HCT116 (cell line): Measurements from ENCODE around the gene ACBD3.

Source experiments
- CTCF ChIP-seq, 3 experiments: fragments of 200-600 bp in 1 of 3; sonication (generic) in 1 of 3; IDR thresholded peaks in 2 of 3; conservative IDR thresholded peaks in 1 of 3; 2 replicates each; pipeline ENCODE4 v1.5.1; 2012 to 2017; ENCODE audit warnings: low read depth in 2 of 3, low read length in 2 of 3, antibody characterized with exemption in 1 of 3, borderline replicate concordance in 1 of 3, control low read depth in 1 of 3, mild to moderate bottlenecking in 1 of 3, mixed read lengths in 1 of 3, mixed run types in 1 of 3, moderate library complexity in 1 of 3; ENCODE audit not compliant: insufficient read depth in 1 of 3
- EZH2 ChIP-seq: fragments of 200-600 bp; sonication (generic); IDR thresholded peaks from 2 replicates; pipeline ENCODE4 v1.6.1; 2017; ENCODE audit warnings: antibody characterized with exemption, mixed run types
- EZH2phosphoT487 ChIP-seq: fragments of 200-600 bp; IDR thresholded peaks from 2 replicates; pipeline ENCODE4 v1.6.1; 2018; ENCODE audit warnings: antibody characterized with exemption, borderline replicate concordance
- FOSL1 ChIP-seq: IDR thresholded peaks from 2 replicates; pipeline ENCODE4 v1.6.1; 2012; ENCODE audit warnings: low read depth
- JUND ChIP-seq: IDR thresholded peaks from 2 replicates; pipeline ENCODE4 v1.6.1; 2012
- MAX ChIP-seq: IDR thresholded peaks from 2 replicates; pipeline ENCODE4 v1.6.1; 2012
- YY1 ChIP-seq: IDR thresholded peaks from 2 replicates; pipeline ENCODE4 v1.6.1; 2011; ENCODE audit warnings: low read length, low read depth, moderate library complexity, mild to moderate bottlenecking; ENCODE audit not compliant: insufficient replicate concordance; ENCODE audit errors: extremely low read depth

GRCh38 chr1:226132728-226133503, 53.6 kb downstream of the ACBD3 start:
- TF ChIP-seq CTCF (IDR thresholded peaks at IDR 0.05 in 2 of 3, conservative IDR thresholded peaks at IDR 0.05 in 1 of 3; ENCODE audit: borderline replicate concordance in 1 of 3, insufficient read depth in 1 of 3, low read depth in 2 of 3, low read length in 2 of 3) (no peak), MAX (no peak), JUND (no peak), YY1 (no peak), FOSL1 (no peak), EZH2 (no peak), EZH2phosphoT487 (no peak)
